DMS53 (cell line): ENCODE measurements around the gene VSX1.

Experiments
- DNase-seq: peaks from one replicate; lab custom pipeline; 2025; lab: John Stamatoyannopoulos, UW

Gene VSX1

GRCh38 chr20:25065625-25066338, 16.2 kb downstream of the VSX1 start:
- DNase-seq = peak; percentile 77

GRCh38 chr20:25065072-25065624, 16.8 kb downstream of the VSX1 start:
- DNase-seq = no peak

- no peak for DNase-seq
Measured at GRCh38 chr20:25064561-25065071, 17.3 kb downstream of the VSX1 start.

- DNase-seq = no peak
Measured at GRCh38 chr20:25063981-25064380, 18.0 kb downstream of the VSX1 start.

GRCh38 chr20:25063546-25063945, 18.4 kb downstream of the VSX1 start:
- DNase-seq = no peak

GRCh38 chr20:25062841-25063240, 19.1 kb downstream of the VSX1 start:
- no peak for DNase-seq

GRCh38 chr20:25061821-25062530, 20.0 kb downstream of the VSX1 start:
- DNase-seq = no peak

- peak; percentile 17 for DNase-seq
Measured at GRCh38 chr20:25061103-25061799, 20.7 kb downstream of the VSX1 start.

- peak; percentile 17 for DNase-seq
Measured at GRCh38 chr20:25059866-25060465, 22.0 kb downstream of the VSX1 start.

GRCh38 chr20:25058847-25059810, 22.8 kb downstream of the VSX1 start:
- peak; percentile 49 for DNase-seq

- peak; percentile 81 for DNase-seq
Measured at GRCh38 chr20:25058051-25058846, 23.7 kb downstream of the VSX1 start, which contains the start of gene ACSS1. Gene ACSS1 (minus strand): TSS chr20:25058139. CDS start chr20:25058102, 37 bp downstream.

GRCh38 chr20:25057234-25058050, 24.5 kb downstream of the VSX1 start:
- DNase-seq = peak; percentile 93

- no peak for DNase-seq
Measured at GRCh38 chr20:25056690-25057233, 25.2 kb downstream of the VSX1 start.

GRCh38 chr20:25055711-25056495, 26.0 kb downstream of the VSX1 start:
- peak; percentile 53 for DNase-seq

GRCh38 chr20:25054995-25055629, 26.8 kb downstream of the VSX1 start:
- no peak for DNase-seq

GRCh38 chr20:25054096-25054820, 27.7 kb downstream of the VSX1 start:
- DNase-seq = no peak
